K562 (cell line): ENCODE data around the gene NUP107. TPM values are rescaled to one million over a fixed set of nuclear protein-coding genes. Genes with fewer than 3 reads are reported as not detected.

Experiments
- ATAC-seq: fragments of 200-7000 bp; cut with Tn5 transposase; 3 replicates; pipeline ENCODE4 v1.9.1; 2020; ENCODE audit warnings: moderate library complexity
- BruUV-seq: library from RNA; stranded (reverse); fragments of 400-500 nt; replicated peaks from 2 replicates; lab custom pipeline; 2021; lab: Mats Ljungman, UMichigan
- CTCF ChIA-PET: fragments of 300-600 bp; formaldehyde crosslinking; extraction: SDS; loops from one replicate; lab custom pipeline; 2021; ENCODE audit warnings: low intra/inter-chr PET ratio; lab: Yijun Ruan, JAX
- POLR2A ChIA-PET: fragments of 300-600, 350-650 bp; sonication (Branson Sonifier 250); formaldehyde crosslinking; extraction: SDS; loops from one replicate; lab custom pipeline; 2021; ENCODE audit warnings: antibody characterized with exemption, inconsistent platforms; lab: Yijun Ruan, JAX
- DNase-seq, 4 experiments: peaks; one replicate each; pipeline versions ENCODE4 v3.0.0 to v3.0.0-alpha.2; 2011 to 2018; ENCODE audit warnings: low spot score in 3 of 4, mixed read lengths in 3 of 4; ENCODE audit errors: extremely low read depth in 1 of 4
- FAIRE-seq: peaks from 2 replicates; lab custom pipeline; 2011; peaks lifted over from hg19 to GRCh38; lab: Jason Lieb, UNC
- H2AFZ ChIP-seq: 2 replicates; pipeline ENCODE4 v1.6.0; 2011; ENCODE audit warnings: low read depth, low read length, control low read depth, inconsistent platforms
- H3K27ac ChIP-seq: fragments of 200-600 bp; 3 replicates; pipeline ENCODE4 v1.8.0; 2011; ENCODE audit warnings: low read depth, mild to moderate bottlenecking, control low read depth, inconsistent platforms, low read length, moderate library complexity, mixed read lengths; ENCODE audit errors: extremely low read depth
- H3K27me3 ChIP-seq, 2 experiments: fragments of 300-600 bp in 1 of 2; 2 replicates in 1 of 2; 3 replicates in 1 of 2; pipeline versions ENCODE4 v1.6.0 to v1.8.0; 2011; ENCODE audit warnings: inconsistent platforms in 2 of 2, low read length in 2 of 2, mild to moderate bottlenecking in 1 of 2, mixed read lengths in 1 of 2, moderate library complexity in 1 of 2; ENCODE audit not compliant: control insufficient read depth in 2 of 2, insufficient read depth in 2 of 2
- H3K36me3 ChIP-seq: fragments of 300-600 bp; 3 replicates; pipeline ENCODE4 v1.8.0; 2011; ENCODE audit warnings: mild to moderate bottlenecking, low read length, inconsistent platforms; ENCODE audit not compliant: control insufficient read depth, insufficient read depth
- H3K4me1 ChIP-seq, 2 experiments: fragments of 200-600 bp in 1 of 2; replicated peaks in 1 of 2; 2 replicates in 1 of 2; 3 replicates in 1 of 2; pipeline versions ENCODE4 v1.5.1 to v1.8.0; 2011; ENCODE audit warnings: inconsistent platforms in 2 of 2, low read length in 2 of 2, mild to moderate bottlenecking in 1 of 2, mixed read lengths in 1 of 2, moderate library complexity in 1 of 2; ENCODE audit not compliant: control insufficient read depth in 2 of 2, insufficient read depth in 2 of 2
- H3K4me2 ChIP-seq: 2 replicates; pipeline ENCODE4 v1.6.1; 2011; ENCODE audit warnings: low read length, control low read depth, inconsistent platforms, mixed read lengths; ENCODE audit not compliant: insufficient read depth
- H3K4me3 ChIP-seq: fragments of 200-600 bp; sonication (generic), shearing (Covaris generic); 2 replicates; pipeline ENCODE4 v1.5.1; 2016; ENCODE audit warnings: control low read depth, inconsistent platforms
- H3K79me2 ChIP-seq: fragments of 200-600 bp; 3 replicates; pipeline ENCODE4 v1.8.0; 2011; ENCODE audit warnings: low read length, inconsistent platforms; ENCODE audit not compliant: control insufficient read depth, insufficient read depth
- H3K9ac ChIP-seq, 2 experiments: 2 replicates each; pipeline versions ENCODE4 v1.6.0 to v1.6.1; 2011; ENCODE audit warnings: low read depth in 2 of 2, low read length in 2 of 2, control low read depth in 1 of 2, inconsistent platforms in 1 of 2, mild to moderate bottlenecking in 1 of 2, mixed read lengths in 1 of 2; ENCODE audit not compliant: insufficient read depth in 1 of 2
- H3K9me1 ChIP-seq: one replicate; pipeline ENCODE4 v1.6.0; 2011; ENCODE audit warnings: inconsistent platforms, mild to moderate bottlenecking, low read length, moderate library complexity; ENCODE audit not compliant: control insufficient read depth, insufficient read depth
- H3K9me3 ChIP-seq: replicated peaks from 2 replicates; pipeline ENCODE4 v1.5.1; 2011; ENCODE audit warnings: low read depth, low read length, inconsistent platforms; ENCODE audit not compliant: control insufficient read depth, insufficient read depth
- H4K20me1 ChIP-seq: replicated peaks from 2 replicates; pipeline ENCODE4 v1.6.1; 2011; ENCODE audit warnings: low read length, inconsistent platforms, mixed read lengths; ENCODE audit not compliant: control insufficient read depth, insufficient read depth
- DLX4 ChIP-seq: fragments of 250-450 bp; sonication (Bioruptor Pico); IDR thresholded peaks from 2 replicates; pipeline ENCODE4 v1.6.1; 2021; ENCODE audit warnings: mild to moderate bottlenecking
- NBN ChIP-seq: fragments of 450-650 bp; IDR thresholded peaks from 2 replicates; pipeline ENCODE4 v1.6.1; 2016; ENCODE audit warnings: low read depth, mild to moderate bottlenecking
- PML ChIP-seq: IDR thresholded peaks from 2 replicates; pipeline ENCODE4 v1.6.1; 2012; ENCODE audit warnings: low read length, inconsistent platforms
- RAD21 ChIP-seq, 2 experiments: fragments of 250-450 bp in 1 of 2; fragments of 450-650 bp in 1 of 2; sonication (Bioruptor Pico) in 1 of 2; formaldehyde crosslinking in 1 of 2; IDR thresholded peaks in 1 of 2; conservative IDR thresholded peaks in 1 of 2; 2 replicates each; pipeline versions ENCODE4 v1.4.0 to v1.8.0; 2020 to 2022; ENCODE audit warnings: mild to moderate bottlenecking in 2 of 2, moderate library complexity in 1 of 2
- RREB1 ChIP-seq: fragments of 250-450 bp; sonication (Bioruptor Pico); IDR thresholded peaks from 2 replicates; pipeline ENCODE4 v1.4.0; 2020
- ZNF740 ChIP-seq, 3 experiments: fragments of 200-800 bp in 1 of 3; sonication (Bioruptor generic) in 1 of 3; sonication (generic) in 1 of 3; formaldehyde crosslinking in 1 of 3; IDR thresholded peaks; 2 replicates each; pipeline versions ENCODE4 v1.6.1 to v1.8.0; 2016 to 2022; ENCODE audit warnings: mild to moderate bottlenecking in 2 of 3, missing compliant biosample characterization in 2 of 3, missing genetic modification characterization in 2 of 3, missing genetic modification reagents in 1 of 3
- ZNF75A ChIP-seq: fragments of 450-650 bp; formaldehyde crosslinking; IDR thresholded peaks from 2 replicates; pipeline ENCODE4 v1.4.0; 2020; ENCODE audit warnings: mild to moderate bottlenecking
- WGBS: fragments of 100-300 bp; shearing (Covaris generic); methylation state at CpG from one replicate; pipeline ENCODE4 v1.1.6; 2016; ENCODE audit warnings: low coverage, mixed read lengths; ENCODE audit not compliant: insufficient coverage; ENCODE audit errors: missing lambda C conversion rate; 5-methylcytosine and 5-hydroxymethylcytosine counted together
- in situ Hi-C: fragments of 300-500 bp; cut with MboI; formaldehyde crosslinking; loops from 4 replicates; pipeline ENCODE4 v1.15.0; 2018; ENCODE audit warnings: inconsistent platforms, mixed read lengths
- intact Hi-C: fragments of 100-400 bp; cut with micrococcal nuclease; formaldehyde crosslinking; loops from 2 replicates; pipeline ENCODE4 v1.14.2; 2022
- polyA plus RNA-seq, 8 experiments: library from polyadenylated mRNA; depleted of rRNA in 4 of 8; stranded (reverse) in 5 of 8; unstranded in 3 of 8; fragments of >200 nt; fragmentation: Nextera tagmentation in 2 of 8; fragmentation: Illumina TruSeq in 1 of 8; extraction: Ambion mirVana in 2 of 8; extraction: Trizol in 1 of 8; gene quantifications; 2 replicates each; pipeline versions ENCODE4 v1.2.1 to v1.2.3, GENCODE V29; 2011 to 2014; ENCODE audit warnings: inconsistent platforms in 1 of 8, missing spikeins in 1 of 8
- total RNA-seq, 7 experiments: library from RNA; depleted of rRNA in 6 of 7; stranded (reverse); fragments of >200 nt in 6 of 7; fragmentation: Illumina TruSeq in 2 of 7; extraction: Trizol in 2 of 7; gene quantifications; 2 replicates each; pipeline versions ENCODE4 v1.2.1 to v1.2.3, GENCODE V29; 2011 to 2021; ENCODE audit warnings: low replicate concordance in 1 of 7

The NUP107 gene
- total and polyA plus RNA-seq, 9 of the 15 experiments (the other 6 are each of a cell fraction or from before 2014, with no cell fraction given) = 129 to 277 (median 199) TPM

- no peak overlapping the region for H3K9ac ChIP-seq
- H3K4me3 ChIP-seq = no peak overlapping the region
- BruUV-seq = no TSS peak
- TF ChIP-seq ZNF740 (CRISPR knock-in tag; IDR thresholded peaks at IDR 0.05) (no peak), ZNF740 (tag; IDR thresholded peaks at IDR 0.05) (no peak), RAD21 (CRISPR knock-in tag; conservative IDR thresholded peaks at IDR 0.05 in 1 of 2, IDR thresholded peaks at IDR 0.05 in 1 of 2) (no peak), ZNF75A (no peak), PML (no peak), RREB1 (CRISPR knock-in tag) (no peak), NBN (no peak), DLX4 (CRISPR knock-in tag) (no peak)
- TF ChIP-seq, all 486 proteins: peak for 0
- Histone ChIP-seq H3K9me3 (no peaks in the 10 kb centered on the region), H2AFZ (no peak overlapping the region), H3K4me2 (no peak overlapping the region), H3K9me1 (no peaks in the 10 kb centered on the region), H4K20me1 (no peaks in the 10 kb centered on the region), H3K36me3 (peaks cover 15% of the 10 kb centered on the region; the same call in 2 of the 3 replicates), H3K27ac (no peak overlapping the region), H3K79me2 (no peaks in the 10 kb centered on the region), H3K27me3 (no peaks in the 10 kb centered on the region), H3K4me1 (peaks cover 4 to 9% of the 10 kb centered on the region in 2 experiments; a peak in 4 of 5 replicates)
- intact Hi-C loops (no loop called here), in situ Hi-C loops (no loop called here)
- WGBS = 88% methylated on average over 2 of the region's 2 CpGs
- ATAC-seq (no peak), DNase-seq (no peak), FAIRE-seq (no peak)
- ChIA-PET CTCF (no interaction called here), POLR2A (no interaction called here)
These were observed 79.9 kb downstream of the NUP107 start for GRCh38 chr12:68766646-68767045.
